ENCODE data around the gene TRIP12. TPM values are rescaled to one million over a fixed set of nuclear protein-coding genes. Genes with fewer than 3 reads are reported as not detected.
"Not testable (repeated sequence)": the region's sequence is repeated elsewhere in the genome, so short reads cannot be mapped to it uniquely, and the experiment has no call there.

Gene TRIP12
- total RNA-seq = 258 and 340 TPM in 2 replicates

- peak; percentile 94 for DNase-seq (ENCODE audit: low read depth, low spot score)
Observed at GRCh38 chr2:229921892-229922448, at the start of gene TRIP12. TRIP12 (minus strand) TSS chr2:229922009; CDS start chr2:229880079, 41,930 bp downstream.

DNA sequence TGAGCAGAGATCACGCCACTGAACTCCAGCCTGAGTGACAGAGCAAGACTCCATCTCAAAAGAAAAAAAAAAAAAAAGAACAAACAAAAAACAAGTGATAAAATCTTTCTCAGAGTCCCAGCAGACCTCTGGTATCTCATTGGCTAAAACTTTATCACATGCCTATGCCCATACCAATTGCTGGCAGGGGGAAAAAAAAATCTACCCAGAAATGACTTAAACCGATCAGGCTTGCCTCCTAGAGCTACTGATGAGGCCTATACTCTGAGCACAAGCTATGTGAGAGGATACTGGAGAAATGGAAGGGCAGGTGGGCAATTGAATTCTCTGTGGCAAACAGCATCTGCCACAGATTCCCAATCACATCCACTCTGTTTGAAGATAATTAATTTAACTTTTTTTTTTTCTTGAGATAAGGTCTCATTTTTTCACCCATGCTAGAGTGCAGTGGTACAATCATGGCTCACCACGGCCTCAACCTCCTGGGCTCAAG is 49.5 kb upstream of the TRIP12 start:
- no peak for DNase-seq (ENCODE audit: low read depth, low spot score)

DNA sequence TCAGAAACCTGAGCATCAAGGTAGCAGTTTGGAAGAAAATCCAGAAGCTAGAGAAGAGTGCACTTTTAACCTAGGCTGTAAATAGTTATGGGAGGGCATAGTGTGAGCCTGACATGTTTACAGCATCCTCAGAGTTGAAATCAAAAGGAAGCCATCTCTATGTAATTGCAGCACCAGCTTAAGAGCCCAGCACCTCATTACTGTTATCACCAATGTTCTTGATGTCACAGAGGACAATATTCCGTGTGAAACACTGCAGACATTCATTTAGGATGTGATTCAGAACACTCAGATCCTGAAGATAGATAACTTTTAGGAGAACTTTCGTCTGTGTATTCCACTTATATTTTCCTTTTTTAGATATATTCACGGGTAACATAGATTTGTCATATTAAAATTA is 48.6 kb upstream of the TRIP12 start:
- DNase-seq (ENCODE audit: low read depth, low spot score) = no peak

DNA sequence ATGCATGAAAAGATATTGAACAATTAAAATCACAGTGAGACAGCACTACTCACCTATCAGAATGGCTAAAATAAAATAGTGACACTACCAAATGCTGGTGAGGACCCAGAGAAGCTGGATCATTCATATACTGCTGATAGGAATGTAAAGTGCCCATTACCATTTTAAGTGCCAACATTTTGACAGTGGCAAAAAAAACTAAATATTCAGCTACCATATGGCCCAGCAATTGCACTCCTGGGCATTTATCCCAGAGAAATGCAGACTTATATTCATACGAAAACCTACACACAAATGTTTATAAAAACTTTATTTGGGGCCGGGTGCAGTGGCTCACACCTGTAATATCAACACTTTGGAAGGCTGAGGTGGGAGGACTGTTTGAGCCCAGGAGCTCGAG is 48.1 kb upstream of the TRIP12 start:
- DNase-seq (ENCODE audit: low read depth, low spot score) = no peak

DNA sequence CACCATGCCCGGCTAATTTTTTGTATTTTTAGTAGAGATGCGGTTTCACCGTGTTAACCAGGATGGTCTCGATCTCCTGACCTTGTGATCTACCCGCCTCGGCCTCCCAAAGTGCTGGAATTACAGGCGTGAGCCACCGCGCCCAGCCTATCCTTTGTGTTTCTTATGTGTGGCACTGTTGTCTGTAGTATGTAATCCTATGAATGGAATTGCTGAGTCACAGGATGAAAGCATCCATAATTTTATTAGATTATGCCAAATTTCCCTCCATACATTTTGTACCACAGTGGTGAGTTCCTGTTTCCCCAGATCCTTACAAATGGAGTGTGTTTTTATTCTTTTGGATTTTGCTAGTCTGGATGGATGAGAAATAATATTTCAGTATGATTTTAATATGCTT is 41.8 kb upstream of the TRIP12 start:
- DNase-seq (ENCODE audit: low read depth, low spot score) = not testable (repeated sequence)

- DNase-seq (ENCODE audit: low read depth, low spot score) = no peak
Observed at GRCh38 chr2:229956491-229956890, 34.7 kb upstream of the TRIP12 start.

- no peak for DNase-seq (ENCODE audit: low read depth, low spot score)
Observed at GRCh38 chr2:229955663-229956062, 33.9 kb upstream of the TRIP12 start.

DNA sequence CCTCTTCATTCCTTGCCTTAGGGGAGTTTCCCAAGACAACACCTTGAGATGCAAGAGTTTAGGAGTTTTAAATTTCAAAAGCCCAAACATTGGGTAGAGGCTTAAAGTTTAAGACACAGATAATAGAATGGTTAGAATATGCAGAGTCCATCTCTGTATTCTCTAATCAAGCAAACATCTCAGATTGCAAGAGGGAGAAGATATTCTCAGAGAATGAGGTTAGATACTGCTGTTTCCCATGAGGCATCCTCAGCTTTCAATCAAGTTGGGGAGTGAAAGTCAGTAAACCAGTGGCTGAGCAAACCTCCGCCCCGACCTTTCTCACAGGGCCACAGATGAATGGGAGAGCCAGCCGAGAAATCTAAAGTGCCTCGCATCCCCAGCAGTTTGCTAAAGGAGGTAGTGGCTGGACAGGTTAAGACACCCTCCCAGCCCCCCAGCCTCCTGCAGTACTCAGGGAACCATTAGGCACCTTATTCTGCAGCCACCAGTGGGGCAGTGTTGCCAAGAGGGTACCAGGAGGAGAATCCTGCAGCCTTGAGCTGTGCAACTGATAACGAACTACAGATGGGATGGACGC is 30.5 kb upstream of the TRIP12 start:
- no peak for DNase-seq (ENCODE audit: low read depth, low spot score)

- DNase-seq (ENCODE audit: low read depth, low spot score) = no peak
Observed at GRCh38 chr2:229947544-229947943, 25.7 kb upstream of the TRIP12 start.

DNA sequence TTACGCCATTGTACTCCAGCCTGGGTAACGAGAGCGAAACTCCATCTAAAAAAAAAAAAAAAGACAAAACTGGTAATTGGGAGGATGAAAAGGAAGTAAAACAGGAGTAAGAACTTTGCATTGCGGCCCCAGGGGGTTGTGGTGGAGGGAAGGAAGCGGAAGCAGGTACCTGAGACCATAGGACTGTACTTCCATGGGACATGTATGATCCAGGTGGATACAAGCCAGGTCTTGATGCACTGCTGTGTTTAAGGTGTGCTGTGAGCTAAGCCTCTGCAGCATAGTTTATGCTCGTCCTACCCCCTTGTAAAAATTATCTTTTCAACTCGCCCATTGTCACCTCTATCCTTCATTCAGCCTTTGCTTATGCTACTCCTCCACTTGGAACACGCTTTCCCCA is 24.2 kb upstream of the TRIP12 start:
- no peak for DNase-seq (ENCODE audit: low read depth, low spot score)

DNA sequence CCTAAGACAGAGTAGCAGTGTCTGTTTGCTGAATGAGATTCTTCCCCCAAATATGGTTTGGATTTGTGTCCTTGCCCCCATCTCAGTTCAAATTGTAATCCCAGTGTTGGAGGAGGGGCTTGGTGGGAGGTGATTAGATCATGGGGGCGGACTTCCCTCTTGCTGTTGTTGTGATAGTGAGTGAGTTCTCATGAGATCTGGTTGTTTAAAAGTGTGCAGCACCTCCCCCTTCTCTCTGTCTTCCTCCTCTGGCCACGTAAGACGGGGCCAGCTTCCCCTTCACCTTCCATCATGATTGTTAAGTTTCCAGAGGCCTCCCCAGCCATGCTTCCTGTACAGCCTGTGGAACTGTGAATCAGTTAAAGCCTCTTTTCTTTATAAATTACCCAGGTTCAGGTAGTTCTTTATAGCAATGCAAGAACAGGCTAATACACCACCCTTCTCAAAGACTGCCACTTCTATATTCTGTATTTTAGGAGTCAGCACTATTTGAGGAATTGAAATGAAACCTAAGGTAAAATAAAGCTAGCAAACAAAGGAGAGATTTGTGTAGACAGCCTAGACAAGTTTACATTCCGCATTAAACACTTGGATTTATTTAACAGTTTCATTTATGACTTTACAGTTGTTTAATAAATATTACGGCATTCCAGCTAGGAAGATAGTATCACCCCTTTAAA is 22.1 kb upstream of the TRIP12 start:
- no peak for DNase-seq (ENCODE audit: low read depth, low spot score)

- no peak for DNase-seq (ENCODE audit: low read depth, low spot score)
Observed at GRCh38 chr2:229943171-229943570, 21.4 kb upstream of the TRIP12 start.

- DNase-seq (ENCODE audit: low read depth, low spot score) = no peak
Observed at GRCh38 chr2:229942671-229943070, 20.9 kb upstream of the TRIP12 start.

GRCh38 chr2:229937537-229937936 is 15.7 kb upstream of the TRIP12 start:
- DNase-seq (ENCODE audit: low read depth, low spot score) = no peak

- DNase-seq (ENCODE audit: low read depth, low spot score) = no peak
Observed at GRCh38 chr2:229931241-229931640, 9.4 kb upstream of the TRIP12 start.

GRCh38 chr2:229930656-229931055 is 8.8 kb upstream of the TRIP12 start:
- DNase-seq (ENCODE audit: low read depth, low spot score) = no peak

DNA sequence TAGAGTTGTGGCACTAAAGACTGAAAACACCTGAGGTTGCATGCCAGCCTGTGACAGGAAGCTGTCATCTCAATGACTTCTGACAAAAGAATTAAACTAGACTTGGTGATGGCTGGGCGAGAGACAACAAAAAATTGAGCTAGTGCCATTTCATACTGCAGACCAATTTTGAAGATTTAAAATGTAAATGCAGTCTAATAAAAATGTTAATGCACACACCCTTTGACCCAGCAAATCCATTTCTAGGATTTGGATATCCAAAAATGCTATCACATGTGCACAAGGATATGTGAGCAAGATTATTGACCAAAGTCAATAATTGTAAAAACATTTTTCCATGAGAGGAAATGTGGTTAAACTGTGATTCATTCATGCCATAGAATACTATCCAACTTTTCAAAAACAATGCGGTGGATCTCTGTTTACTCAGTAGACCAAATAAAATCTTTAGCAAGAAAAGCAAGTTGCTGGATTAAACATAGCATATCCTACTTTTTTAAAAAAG is 6.1 kb upstream of the TRIP12 start:
- DNase-seq (ENCODE audit: low read depth, low spot score) = no peak

- no peak for DNase-seq (ENCODE audit: low read depth, low spot score)
Observed at GRCh38 chr2:229925201-229925600, 3.4 kb upstream of the TRIP12 start.

DNA sequence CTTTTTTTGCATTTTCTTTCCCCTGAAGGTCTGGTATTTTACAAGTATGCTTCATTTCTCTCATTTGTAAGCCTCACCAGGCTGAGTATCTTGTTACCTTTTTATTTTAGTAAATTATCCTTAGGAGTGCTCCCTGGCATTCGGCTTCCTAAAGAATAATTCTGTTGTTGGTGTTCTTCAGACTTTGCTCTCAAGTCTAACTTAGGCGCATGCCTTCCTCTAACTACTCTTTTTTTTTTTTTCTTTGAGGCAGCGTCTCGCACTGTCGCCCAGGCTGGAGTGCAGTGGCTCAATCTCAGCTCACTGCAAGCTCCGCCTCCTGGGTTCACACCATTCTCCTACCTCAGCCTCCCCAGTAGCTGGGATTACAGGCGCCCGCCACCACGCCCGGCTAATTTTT is 2.7 kb upstream of the TRIP12 start:
- DNase-seq (ENCODE audit: low read depth, low spot score) = not testable (repeated sequence)

GRCh38 chr2:229922449-229923386 is 909 bp upstream of the TRIP12 start, which contains the start of gene FBXO36:
FBXO36 (plus strand) TSS chr2:229922503; CDS start chr2:229922514, 11 bp downstream.
- no peak for DNase-seq (ENCODE audit: low read depth, low spot score)

- DNase-seq (ENCODE audit: low read depth, low spot score) = no peak
Observed at GRCh38 chr2:229921101-229921891, 513 bp downstream of the TRIP12 start.

Measured in pulmonary artery endothelial cell (primary cell).